OCI-LY1 (cell line): ENCODE data around the gene FUT1.

Source experiments
- CTCF ChIP-seq: fragments of 200-600 bp; sonication (generic), shearing (Covaris generic); IDR thresholded peaks from 2 replicates; pipeline ENCODE4 v1.5.1; 2017; ENCODE audit warnings: mild to moderate bottlenecking, antibody characterized with exemption, low read length, moderate library complexity, mixed read lengths
- EZH2 ChIP-seq: fragments of 200-600 bp; sonication (generic), shearing (Covaris generic); IDR thresholded peaks from 2 replicates; pipeline ENCODE4 v1.8.0; 2017; ENCODE audit warnings: borderline replicate concordance, mixed run types, mild to moderate bottlenecking, antibody characterized with exemption, low read length, moderate library complexity, mixed read lengths

DNA sequence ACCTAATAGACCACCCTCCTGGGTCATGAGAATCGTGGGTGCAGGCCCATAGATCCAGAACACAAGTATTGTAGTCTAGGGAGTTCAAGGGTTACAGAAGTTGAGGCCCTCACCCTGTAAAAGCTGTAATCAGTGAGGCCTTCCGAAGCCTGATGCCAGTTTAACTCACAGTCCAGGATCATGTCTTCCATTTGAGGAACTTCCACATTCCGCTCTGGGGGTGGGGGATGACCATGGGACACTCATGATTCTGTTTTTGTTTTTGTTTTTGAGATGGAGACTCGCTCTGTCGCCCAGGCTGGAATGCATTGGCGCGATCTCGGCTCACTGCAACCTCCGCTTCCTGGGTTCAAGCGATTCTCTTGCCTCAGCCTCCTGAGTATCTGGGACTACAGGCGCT, 10.3 kb downstream of the FUT1 start:
- TF ChIP-seq CTCF: no peak
- no peak for TF ChIP-seq EZH2
